RWPE2 (cell line): Measurements from ENCODE around the gene PSME2.
A peak's percentile ranks its signal among the peaks of the same experiment; 100 is the strongest.

Experiments used
- ATAC-seq: fragments of 200-7000 bp; cut with Tn5 transposase; 3 replicates; pipeline ENCODE4 v1.9.1; 2021; ENCODE audit warnings: low read depth
- DNase-seq: peaks from one replicate; pipeline ENCODE4 v3.0.0-alpha.2; 2020; ENCODE audit warnings: low spot score
- H3K27ac ChIP-seq: fragments of 450-650 bp; 2 replicates; pipeline ENCODE4 v1.5.1; 2017; ENCODE audit warnings: mild to moderate bottlenecking; ENCODE audit not compliant: poor library complexity, severe bottlenecking
- H3K27me3 ChIP-seq: fragments of 250-450 bp; sonication (Bioruptor Pico); 2 replicates; pipeline ENCODE4 v1.5.1; 2021; ENCODE audit warnings: mild to moderate bottlenecking, moderate library complexity; ENCODE audit not compliant: insufficient read depth, poor library complexity, severe bottlenecking
- H3K36me3 ChIP-seq: fragments of 250-450 bp; sonication (Bioruptor Pico); 2 replicates; pipeline ENCODE4 v1.5.1; 2020; ENCODE audit warnings: low read depth, mild to moderate bottlenecking, moderate library complexity
- H3K4me1 ChIP-seq: fragments of 250-450 bp; sonication (Bioruptor Pico); 2 replicates; pipeline ENCODE4 v1.5.1; 2021; ENCODE audit warnings: mild to moderate bottlenecking, moderate library complexity; ENCODE audit not compliant: insufficient read depth, poor library complexity, severe bottlenecking
- H3K4me3 ChIP-seq: fragments of 250-450 bp; sonication (Bioruptor Pico); 2 replicates; pipeline ENCODE4 v1.5.1; 2021; ENCODE audit warnings: mild to moderate bottlenecking, moderate library complexity; ENCODE audit not compliant: severe bottlenecking
- H3K9me3 ChIP-seq: fragments of 250-450 bp; sonication (Bioruptor Pico); 2 replicates; pipeline ENCODE4 v1.5.1; 2021; ENCODE audit warnings: mild to moderate bottlenecking, moderate library complexity; ENCODE audit not compliant: severe bottlenecking
- CTCF ChIP-seq: fragments of 450-650 bp; IDR thresholded peaks from one replicate; pipeline ENCODE4 v1.5.1; 2017; ENCODE audit warnings: mild to moderate bottlenecking, moderate library complexity; ENCODE audit not compliant: poor library complexity, severe bottlenecking

The PSME2 gene

GRCh38 chr14:24160850-24161804, 14.7 kb upstream of the PSME2 start, which contains the start of gene IRF9:
TSS of gene IRF9 (plus strand) at chr14:24161265. CDS start at chr14:24162145, 880 bp downstream.
- H3K4me1 ChIP-seq = peaks cover 3% of the 10 kb centered on the region
- H3K4me3 ChIP-seq = peak within 1 kb of the TSS; percentile 51
- no peak for DNase-seq
- no peaks in the 10 kb centered on the region for H3K9me3 ChIP-seq
- peak within 1 kb of the TSS; percentile 71 for H3K27ac ChIP-seq
- H3K27me3 ChIP-seq = no peaks in the 10 kb centered on the region
- peaks cover 74% of the 10 kb centered on the region for H3K36me3 ChIP-seq
- ATAC-seq = peak; percentile 85
- TF ChIP-seq CTCF = peak; percentile 99

GRCh38 chr14:24160499-24160849, 14.1 kb upstream of the PSME2 start:
- ATAC-seq (no peak), DNase-seq (no peak)
- peaks cover 74% of the 10 kb centered on the region for H3K36me3 ChIP-seq
- no peaks in the 10 kb centered on the region for H3K27me3 ChIP-seq
- no peaks in the 10 kb centered on the region for H3K9me3 ChIP-seq
- no peak overlapping the region for H3K4me3 ChIP-seq
- peaks cover 3% of the 10 kb centered on the region for H3K4me1 ChIP-seq
- H3K27ac ChIP-seq = peak overlapping the region; percentile 71
- no peak for TF ChIP-seq CTCF

- Histone ChIP-seq H3K4me1 (peaks cover 3% of the 10 kb centered on the region), H3K9me3 (no peaks in the 10 kb centered on the region), H3K36me3 (peaks cover 74% of the 10 kb centered on the region), H3K27me3 (no peaks in the 10 kb centered on the region), H3K4me3 (no peak overlapping the region), H3K27ac (peak overlapping the region; percentile 71)
- TF ChIP-seq CTCF = no peak
- ATAC-seq = no peak
- no peak for DNase-seq
Observed at GRCh38 chr14:24159777-24160498, 13.5 kb upstream of the PSME2 start.

- peaks cover 72% of the 10 kb centered on the region for H3K36me3 ChIP-seq
- H3K9me3 ChIP-seq = no peaks in the 10 kb centered on the region
- H3K27ac ChIP-seq = no peak overlapping the region
- ATAC-seq (no peak), DNase-seq (no peak)
- no peak overlapping the region for H3K4me3 ChIP-seq
- peaks cover 2% of the 10 kb centered on the region for H3K4me1 ChIP-seq
- no peaks in the 10 kb centered on the region for H3K27me3 ChIP-seq
- TF ChIP-seq CTCF = no peak
Observed at GRCh38 chr14:24157331-24157730, 10.9 kb upstream of the PSME2 start.
